Stomach (tissue), 4 donors: ENCODE measurements around the gene MYO9A.

ENCODE experiments used
- CTCF ChIP-seq, 7 experiments: fragments of 450-650 bp in 4 of 7; fragments of 200-600 bp in 3 of 7; sonication (generic) in 3 of 7; IDR thresholded peaks; one replicate each; pipeline ENCODE4 v1.5.1; 2016 to 2019; ENCODE audit warnings: antibody characterized with exemption in 7 of 7, control low read depth in 2 of 7, mild to moderate bottlenecking in 1 of 7
- EP300 ChIP-seq: sonication (generic); formaldehyde crosslinking; IDR thresholded peaks from one replicate; pipeline ENCODE4 v1.6.1; 2017; ENCODE audit warnings: antibody characterized with exemption
- POLR2A ChIP-seq, 4 donors: fragments of 450-650 bp; IDR thresholded peaks; one replicate each; pipeline ENCODE4 v1.6.1; 2016; ENCODE audit warnings: antibody characterized with exemption in 4 of 4, control low read depth in 2 of 4, mild to moderate bottlenecking in 1 of 4, moderate library complexity in 1 of 4
- POLR2AphosphoS5 ChIP-seq, 3 donors: sonication (generic); formaldehyde crosslinking; IDR thresholded peaks; one replicate each; pipeline ENCODE4 v1.6.1; 2016; ENCODE audit warnings: antibody characterized with exemption in 3 of 3

GRCh38 chr15:71822890-71823630 lies 294.9 kb downstream of the MYO9A start:
- TF ChIP-seq CTCF (IDR thresholded peaks at IDR 0.05) (no peak), POLR2AphosphoS5 (IDR thresholded peaks at IDR 0.05) (no peak), POLR2A (IDR thresholded peaks at IDR 0.05) (no peak), EP300 (no peak)
